Adrenal gland (tissue), 5 donors: Measurements from ENCODE around the gene XAGE3.

ENCODE experiments used
- POLR2A ChIP-seq, 2 donors: fragments of 450-650 bp; IDR thresholded peaks; one replicate each; pipeline ENCODE4 v1.6.1; 2017; ENCODE audit warnings: antibody characterized with exemption in 2 of 2, mild to moderate bottlenecking in 2 of 2, moderate library complexity in 1 of 2
- TF ChIP-seq, protein P1 (sequence below), 6 experiments: fragments of 450-650 bp in 4 of 6; fragments of 200-600 bp in 2 of 6; sonication (generic) in 1 of 6; IDR thresholded peaks; 1 replicate in 5 of 6; 2 replicates in 1 of 6; pipeline versions ENCODE4 v1.5.1 to v1.8.0; 2016 to 2021; ENCODE audit warnings: antibody characterized with exemption in 6 of 6, mild to moderate bottlenecking in 2 of 6, moderate library complexity in 1 of 6
- donor health status: DM: no; HTN: no; CAD: no.

DNA sequence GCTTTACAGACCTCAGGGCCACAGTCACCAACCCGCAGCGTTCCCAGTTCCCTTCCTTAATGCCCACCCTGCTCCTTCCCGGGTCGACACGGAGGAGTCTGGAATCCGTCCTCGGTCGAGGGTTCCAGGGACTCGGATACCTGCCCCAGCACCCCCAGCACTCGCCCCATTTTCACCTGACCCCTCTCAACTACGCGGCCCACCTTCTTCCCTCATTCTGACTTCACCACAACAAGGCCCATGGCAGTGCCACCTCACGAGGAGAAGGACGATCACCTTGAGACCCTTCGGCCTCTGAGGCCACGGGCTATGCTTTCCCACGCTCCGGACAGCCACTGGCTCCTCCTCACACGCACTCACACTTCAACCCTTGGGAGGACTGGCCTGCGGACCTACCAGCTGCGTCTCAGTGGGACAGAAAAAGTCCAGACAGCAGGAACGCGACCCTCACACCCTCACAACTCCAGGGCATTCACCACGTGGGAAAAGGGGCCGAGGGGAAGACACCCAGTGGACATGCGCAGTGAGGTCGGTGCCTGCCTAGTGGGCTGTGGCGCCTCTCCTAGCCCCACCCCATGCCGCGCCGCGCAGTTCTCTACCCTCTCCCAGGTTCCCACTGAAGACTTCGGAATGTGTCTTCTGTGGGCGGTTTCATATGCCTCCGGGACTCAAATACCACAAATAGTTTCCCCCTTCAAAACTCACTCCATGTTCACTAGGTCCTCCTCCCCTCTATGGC, at the start of gene XAGE3:
- TF ChIP-seq, protein P1, sequence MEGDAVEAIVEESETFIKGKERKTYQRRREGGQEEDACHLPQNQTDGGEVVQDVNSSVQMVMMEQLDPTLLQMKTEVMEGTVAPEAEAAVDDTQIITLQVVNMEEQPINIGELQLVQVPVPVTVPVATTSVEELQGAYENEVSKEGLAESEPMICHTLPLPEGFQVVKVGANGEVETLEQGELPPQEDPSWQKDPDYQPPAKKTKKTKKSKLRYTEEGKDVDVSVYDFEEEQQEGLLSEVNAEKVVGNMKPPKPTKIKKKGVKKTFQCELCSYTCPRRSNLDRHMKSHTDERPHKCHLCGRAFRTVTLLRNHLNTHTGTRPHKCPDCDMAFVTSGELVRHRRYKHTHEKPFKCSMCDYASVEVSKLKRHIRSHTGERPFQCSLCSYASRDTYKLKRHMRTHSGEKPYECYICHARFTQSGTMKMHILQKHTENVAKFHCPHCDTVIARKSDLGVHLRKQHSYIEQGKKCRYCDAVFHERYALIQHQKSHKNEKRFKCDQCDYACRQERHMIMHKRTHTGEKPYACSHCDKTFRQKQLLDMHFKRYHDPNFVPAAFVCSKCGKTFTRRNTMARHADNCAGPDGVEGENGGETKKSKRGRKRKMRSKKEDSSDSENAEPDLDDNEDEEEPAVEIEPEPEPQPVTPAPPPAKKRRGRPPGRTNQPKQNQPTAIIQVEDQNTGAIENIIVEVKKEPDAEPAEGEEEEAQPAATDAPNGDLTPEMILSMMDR (IDR thresholded peaks at IDR 0.05) = no peak
- TF ChIP-seq POLR2A (IDR thresholded peaks at IDR 0.05) = no peak
